Fibroblast of lung (primary cell): Measurements from ENCODE around the gene PEX13. TPM values are rescaled to one million over a fixed set of nuclear protein-coding genes. Genes with fewer than 3 reads are reported as not detected.

Source experiments
- DNase-seq, 2 donors: peaks; one replicate each; pipeline versions ENCODE4 v3.0.0 to v3.0.0-alpha.2; 2010; ENCODE audit warnings: low read depth in 2 of 2
- H2AFZ ChIP-seq: 2 replicates; pipeline ENCODE4 v1.5.1; 2012; ENCODE audit warnings: low read length, control low read depth, inconsistent platforms
- H3K27ac ChIP-seq: 2 replicates; pipeline ENCODE4 v1.5.1; 2011; ENCODE audit warnings: low read length, control low read depth; ENCODE audit not compliant: insufficient read depth
- H3K27me3 ChIP-seq: 2 replicates; pipeline ENCODE4 v1.5.1; 2011; ENCODE audit warnings: mild to moderate bottlenecking, low read length; ENCODE audit not compliant: control insufficient read depth, insufficient read depth
- H3K36me3 ChIP-seq: 2 replicates; pipeline ENCODE4 v1.5.1; 2011; ENCODE audit warnings: low read length; ENCODE audit not compliant: control insufficient read depth, insufficient read depth
- H3K4me1 ChIP-seq: 2 replicates; pipeline ENCODE4 v1.5.1; 2011; ENCODE audit warnings: low read length; ENCODE audit not compliant: control insufficient read depth, insufficient read depth; ENCODE audit errors: extremely low read depth
- H3K4me2 ChIP-seq: 2 replicates; pipeline ENCODE4 v1.5.1; 2011; ENCODE audit warnings: low read length, control low read depth; ENCODE audit not compliant: insufficient read depth; ENCODE audit errors: extremely low read depth
- H3K4me3 ChIP-seq, 4 experiments: fragments of 200-600 bp in 1 of 4; sonication (generic) in 1 of 4; replicated peaks in 1 of 4; 2 replicates each; pipeline ENCODE4 v1.5.1; 2011 to 2016; ENCODE audit warnings: low read length in 4 of 4, low read depth in 3 of 4, mild to moderate bottlenecking in 3 of 4, control low read depth in 2 of 4, inconsistent platforms in 1 of 4, mixed read lengths in 1 of 4; ENCODE audit not compliant: insufficient read depth in 1 of 4; ENCODE audit errors: control extremely low read depth in 1 of 4
- H3K79me2 ChIP-seq: 2 replicates; pipeline ENCODE4 v1.5.1; 2012; ENCODE audit warnings: mild to moderate bottlenecking, low read length, inconsistent platforms; ENCODE audit not compliant: control insufficient read depth, insufficient read depth
- H3K9ac ChIP-seq: 2 replicates; pipeline ENCODE4 v1.5.1; 2011; ENCODE audit warnings: mild to moderate bottlenecking, low read length, control low read depth; ENCODE audit not compliant: insufficient read depth
- H3K9me3 ChIP-seq: 2 replicates; pipeline ENCODE4 v1.5.1; 2012; ENCODE audit warnings: low read depth, low read length; ENCODE audit not compliant: control insufficient read depth, insufficient read depth
- H4K20me1 ChIP-seq: 2 replicates; pipeline ENCODE4 v1.5.1; 2011; ENCODE audit warnings: low read length; ENCODE audit not compliant: control insufficient read depth, insufficient read depth; ENCODE audit errors: extremely low read depth
- CTCF ChIP-seq, 2 donors: IDR thresholded peaks in 1 of 2; conservative IDR thresholded peaks in 1 of 2; 1 replicate in 1 of 2; 2 replicates in 1 of 2; pipeline ENCODE4 v1.5.1; 2011 to 2012; ENCODE audit warnings: low read length in 2 of 2, control low read depth in 1 of 2, inconsistent platforms in 1 of 2, low read depth in 1 of 2, mild to moderate bottlenecking in 1 of 2
- EZH2 ChIP-seq: IDR thresholded peaks from 2 replicates; pipeline ENCODE4 v1.5.1; 2012; ENCODE audit warnings: low read length, control low read depth, mild to moderate bottlenecking; ENCODE audit errors: missing control alignments
- polyA plus RNA-seq, 2 donors: library from polyadenylated mRNA; depleted of rRNA in 1 of 2; stranded (reverse) in 1 of 2; unstranded in 1 of 2; fragments of >200 nt; gene quantifications; 2 replicates each; pipeline ENCODE4 v1.2.1, GENCODE V29; 2011 to 2012; ENCODE audit warnings: missing spikeins in 1 of 2
- total RNA-seq: library from RNA; depleted of rRNA; stranded (reverse); fragments of >200 nt; gene quantifications from 2 replicates; pipeline ENCODE4 v1.2.1, GENCODE V29; 2014

The PEX13 gene
- total and polyA plus RNA-seq, 2 donors (not counting 1 experiment from before 2014, with no cell fraction given) = 20.4 to 28.1 TPM

GRCh38 chr2:61096438-61096837 lies 78.9 kb downstream of the PEX13 start:
- Histone ChIP-seq H4K20me1 (no peaks in the 10 kb centered on the region), H3K36me3 (no peaks in the 10 kb centered on the region), H2AFZ (no peak overlapping the region), H3K9ac (no peak overlapping the region), H3K79me2 (no peaks in the 10 kb centered on the region), H3K4me2 (no peak overlapping the region), H3K27ac (no peak overlapping the region), H3K27me3 (no peaks in the 10 kb centered on the region), H3K4me1 (no peaks in the 10 kb centered on the region), H3K9me3 (no peaks in the 10 kb centered on the region), H3K4me3 (no peak overlapping the region)
- no peak for TF ChIP-seq CTCF (conservative IDR thresholded peaks at IDR 0.05 in 1 of 2, IDR thresholded peaks at IDR 0.05 in 1 of 2; ENCODE audit: low read depth in 1 of 2, low read length in 2 of 2)
- no peak for TF ChIP-seq EZH2
- no peak for DNase-seq

DNA sequence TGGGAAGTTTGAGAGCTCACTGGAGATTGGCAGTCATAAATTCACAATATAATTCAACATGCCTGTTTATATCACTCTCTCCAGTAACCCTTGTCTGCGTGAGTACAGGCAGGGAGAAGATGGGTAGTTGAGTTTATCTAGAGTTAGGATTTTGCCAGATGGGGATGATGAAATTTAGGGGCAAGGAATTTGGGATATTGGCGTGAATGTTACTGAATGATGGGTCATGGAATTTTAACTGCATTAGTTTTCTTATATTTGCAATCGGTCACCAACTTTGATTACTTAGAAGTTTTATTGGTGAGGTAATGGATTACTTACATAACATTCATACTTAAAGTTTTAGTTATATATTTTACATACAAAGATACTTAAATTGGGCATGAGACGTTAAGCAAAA lies 83.3 kb downstream of the PEX13 start:
- Histone ChIP-seq H3K9me3 (no peaks in the 10 kb centered on the region), H3K27me3 (no peaks in the 10 kb centered on the region), H3K9ac (no peak overlapping the region), H3K4me2 (no peak overlapping the region), H3K27ac (no peak overlapping the region), H3K4me1 (no peaks in the 10 kb centered on the region), H3K4me3 (no peak overlapping the region), H2AFZ (no peak overlapping the region), H3K79me2 (no peaks in the 10 kb centered on the region), H4K20me1 (no peaks in the 10 kb centered on the region), H3K36me3 (no peaks in the 10 kb centered on the region)
- no peak for TF ChIP-seq EZH2
- TF ChIP-seq CTCF (conservative IDR thresholded peaks at IDR 0.05 in 1 of 2, IDR thresholded peaks at IDR 0.05 in 1 of 2; ENCODE audit: low read depth in 1 of 2, low read length in 2 of 2) = no peak
- no peak for DNase-seq

Other genes with a start within 250 kb of the PEX13 start
- gene REL, start 136.1 kb upstream of the PEX13 start, total RNA-seq = 2.3 and 2.8 TPM in 2 replicates
- 1.9 and 2.0 TPM in 2 replicates for gene REL, start 136.1 kb upstream of the PEX13 start, polyA plus RNA-seq
- 7.7 and 9.2 TPM in 2 replicates for gene PUS10, start 535 bp downstream of the PEX13 start, total RNA-seq
- 5.5 and 6.0 TPM in 2 replicates for gene PUS10, start 535 bp downstream of the PEX13 start, polyA plus RNA-seq
- 16.4 and 21.0 TPM in 2 replicates for gene SANBR, start 48.2 kb downstream of the PEX13 start, total RNA-seq
- 7.7 and 7.9 TPM in 2 replicates for gene SANBR, start 48.2 kb downstream of the PEX13 start, polyA plus RNA-seq
- gene C2orf74, start 144.5 kb downstream of the PEX13 start, total RNA-seq = 20.5 and 21.5 TPM in 2 replicates
- 11.1 and 44.0 TPM in 2 replicates for gene C2orf74, start 144.5 kb downstream of the PEX13 start, polyA plus RNA-seq